AML-193 (cell line): Measurements from ENCODE around the gene CBLN1.

Experiments used
- DNase-seq, 2 experiments: peaks; one replicate each; lab custom pipeline; 2025; lab: John Stamatoyannopoulos, UW

Gene CBLN1

DNA sequence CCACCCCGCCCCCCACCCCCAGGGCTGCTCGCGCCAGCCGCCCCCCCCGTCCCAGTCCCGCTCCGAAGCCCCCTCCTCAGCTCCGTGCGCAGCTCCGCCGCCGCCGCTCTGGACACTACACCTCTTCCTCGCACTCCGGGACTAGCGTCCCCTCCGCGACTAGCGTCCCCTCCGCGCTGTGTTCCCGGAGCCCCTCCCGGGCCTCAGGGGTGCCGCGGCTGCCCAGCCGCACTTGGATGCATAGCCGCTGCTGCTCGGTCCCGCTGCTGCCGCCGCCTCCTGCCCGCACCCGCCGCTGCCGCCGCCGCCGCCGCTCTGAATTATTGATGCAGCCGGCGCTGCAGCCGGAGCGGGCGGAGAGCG is at the start of gene CBLN1:
CBLN1 (minus strand) TSS at position 359 of the 363 bp plus-strand sequence. CDS start 373 bp downstream, outside the sequence.
- DNase-seq, result no peak

DNA sequence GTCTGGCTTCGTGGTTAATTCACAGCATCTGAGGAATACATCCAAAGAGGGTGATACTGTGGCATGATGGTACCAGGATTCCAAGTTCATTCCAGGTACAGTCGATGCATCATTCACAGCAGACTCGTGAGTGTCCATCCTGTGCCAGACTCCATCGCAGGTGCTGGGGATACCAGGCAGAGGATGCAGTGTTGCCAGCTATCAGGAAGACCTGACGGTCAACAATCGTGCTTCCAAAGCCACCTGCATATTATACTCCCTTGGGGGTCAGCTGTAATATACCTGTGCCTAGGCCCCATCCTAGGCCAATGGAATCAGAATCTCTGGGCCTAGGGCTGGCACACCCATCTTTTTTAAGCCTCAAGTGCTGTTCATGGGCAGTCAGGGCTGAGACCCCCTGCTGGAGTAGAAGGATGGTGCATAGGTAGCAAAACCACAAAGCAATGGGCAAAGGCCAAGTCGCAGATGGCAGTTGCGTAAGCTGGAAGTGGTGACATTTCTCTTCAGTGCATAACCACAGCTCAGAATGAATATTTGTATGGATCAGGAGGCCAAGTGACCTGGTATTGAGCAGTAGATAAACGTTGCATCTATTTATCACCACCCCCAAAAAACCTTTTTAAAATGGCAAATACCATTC is 49.0 kb upstream of the CBLN1 start:
- no peak for DNase-seq

DNA sequence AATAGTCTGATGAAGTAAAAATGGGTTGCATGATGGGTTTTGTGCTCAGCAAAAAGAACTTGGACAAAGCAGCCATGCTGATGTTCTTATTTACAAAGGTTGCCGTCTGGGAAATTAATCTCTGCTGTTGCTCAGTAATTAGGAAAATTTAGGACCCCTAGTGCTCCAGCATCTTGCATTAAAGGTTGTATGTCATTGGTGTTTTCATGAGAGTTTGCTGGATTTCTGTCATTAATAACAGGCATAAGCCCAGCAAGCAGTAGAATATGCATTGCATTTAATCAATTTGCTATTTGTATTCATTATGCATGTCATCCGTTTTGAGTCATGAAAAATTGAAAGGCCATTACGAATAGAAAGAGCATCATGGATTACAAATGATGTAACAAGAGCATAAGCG is 46.7 kb upstream of the CBLN1 start:
- DNase-seq, result no peak

DNA sequence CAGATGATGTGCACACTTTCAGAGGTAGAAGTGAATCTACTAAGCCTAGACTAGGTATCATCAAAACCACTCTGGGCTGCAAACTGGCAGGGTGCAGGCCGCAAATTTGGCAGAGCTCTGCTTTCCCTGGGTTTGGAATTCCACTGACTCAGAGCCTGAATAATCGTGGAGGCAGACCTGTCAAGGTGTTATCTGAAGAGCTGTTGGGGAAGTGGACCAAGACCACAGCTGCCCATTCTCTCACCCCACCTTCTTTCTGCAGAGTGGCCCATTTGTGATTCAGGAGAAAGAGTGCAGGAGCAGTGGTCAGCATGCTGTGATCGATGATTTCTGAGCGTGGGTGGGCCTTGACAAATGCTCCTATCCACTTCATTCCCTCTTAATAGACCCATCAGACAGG is 45.8 kb upstream of the CBLN1 start:
- DNase-seq, result no peak

DNA sequence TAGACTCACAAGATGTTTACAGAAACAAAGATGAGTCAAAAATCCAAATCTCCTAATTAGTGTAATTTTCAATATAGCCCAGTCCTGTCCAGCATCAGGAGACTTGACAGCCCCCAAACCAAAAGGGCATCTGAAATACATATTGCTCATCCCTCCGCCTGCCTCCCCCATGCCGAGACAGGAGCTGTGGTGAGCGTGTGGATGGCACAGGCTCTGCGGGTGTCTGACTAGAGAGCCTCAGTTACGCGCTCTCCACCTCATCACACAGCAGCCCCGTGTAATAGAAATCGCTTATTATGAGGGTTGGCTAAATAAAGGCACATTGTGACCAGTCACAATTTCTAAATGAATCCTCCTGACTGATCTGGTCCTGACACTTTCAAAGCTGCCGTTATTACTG is 43.1 kb upstream of the CBLN1 start:
- DNase-seq, result no peak

DNA sequence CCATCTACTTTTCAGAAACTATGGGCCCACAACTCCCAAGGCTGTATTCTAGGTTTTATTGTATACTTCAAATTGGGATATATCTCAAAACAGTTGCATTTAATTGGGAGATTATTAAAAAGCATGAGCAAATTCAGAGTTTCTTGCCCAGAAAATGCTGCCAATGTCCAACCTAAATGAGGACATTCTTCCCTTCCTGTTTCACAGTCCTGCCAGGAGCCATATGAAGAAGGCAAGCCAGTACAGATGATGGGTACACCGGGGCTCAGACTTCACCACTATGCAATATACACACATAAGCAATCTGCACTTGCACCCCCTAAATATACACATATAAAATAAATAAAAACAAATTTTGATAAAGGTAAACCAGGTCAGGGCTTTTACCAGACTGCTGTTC is 34.0 kb upstream of the CBLN1 start:
- DNase-seq, result no peak

DNA sequence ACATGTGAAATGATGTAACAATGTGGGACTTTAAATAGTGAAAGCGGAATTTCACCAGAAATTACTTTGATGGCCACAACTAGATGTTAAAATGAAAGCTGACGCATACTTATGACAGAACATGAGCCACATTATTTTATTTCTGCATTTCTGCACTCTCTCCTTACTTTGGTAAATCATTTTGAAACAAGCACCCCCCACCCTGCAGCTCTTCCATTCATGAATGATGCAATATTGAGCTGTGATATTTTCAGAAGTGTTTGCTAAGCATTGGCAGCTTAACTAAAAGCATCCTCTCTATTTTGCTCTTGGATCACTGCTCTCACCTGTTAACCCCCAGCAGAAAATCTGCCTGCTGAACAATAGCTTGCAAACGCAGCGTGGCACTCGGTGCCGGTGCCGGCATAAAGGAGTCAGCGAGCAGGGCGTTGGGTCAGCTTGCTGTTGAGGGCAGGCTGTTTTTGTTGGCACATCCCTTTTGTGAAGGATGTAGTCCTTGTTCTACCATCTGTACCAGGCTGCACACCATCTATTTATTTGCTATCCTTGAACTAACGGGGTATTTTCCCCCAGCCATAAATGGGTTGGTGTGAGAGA is 30.8 kb upstream of the CBLN1 start:
- no peak for DNase-seq

DNA sequence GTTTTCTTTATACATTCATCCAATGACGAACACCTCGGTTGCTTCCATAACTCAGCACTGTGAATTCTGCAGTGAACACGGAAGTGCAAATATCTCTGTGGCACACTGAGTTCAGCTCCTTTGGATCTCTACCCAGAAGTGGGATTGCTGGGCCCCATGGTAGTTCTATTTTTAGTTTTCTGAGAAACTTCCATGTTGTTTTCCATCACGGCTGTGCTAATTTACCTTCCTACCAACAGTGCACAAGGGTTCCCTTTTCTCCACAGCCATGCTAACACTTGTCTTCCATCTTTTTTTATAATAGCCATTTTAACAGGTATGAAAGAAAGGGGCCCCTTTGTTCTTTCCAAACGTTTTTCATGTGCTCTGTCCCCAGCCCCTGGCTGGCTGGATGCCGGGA is 30.2 kb upstream of the CBLN1 start:
- no peak for DNase-seq

DNA sequence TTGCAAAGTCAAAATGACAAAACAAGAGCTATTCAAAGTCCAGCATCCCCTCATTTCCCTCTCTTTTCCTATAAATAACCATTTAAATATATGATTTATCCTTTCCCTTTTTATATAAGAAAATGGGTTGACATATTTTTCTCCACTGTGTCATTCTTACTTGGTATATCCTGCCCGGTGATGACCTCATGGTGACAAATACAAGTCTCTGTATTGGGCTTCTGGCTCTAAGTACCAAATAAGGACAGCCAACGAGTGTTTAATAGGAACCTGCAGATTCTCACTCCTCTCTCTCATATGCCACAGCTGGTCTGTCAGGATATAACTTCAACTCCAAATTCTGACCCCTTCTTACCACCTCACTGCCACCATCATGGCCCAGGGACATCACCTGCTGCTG is 25.5 kb upstream of the CBLN1 start:
- no peak for DNase-seq

DNA sequence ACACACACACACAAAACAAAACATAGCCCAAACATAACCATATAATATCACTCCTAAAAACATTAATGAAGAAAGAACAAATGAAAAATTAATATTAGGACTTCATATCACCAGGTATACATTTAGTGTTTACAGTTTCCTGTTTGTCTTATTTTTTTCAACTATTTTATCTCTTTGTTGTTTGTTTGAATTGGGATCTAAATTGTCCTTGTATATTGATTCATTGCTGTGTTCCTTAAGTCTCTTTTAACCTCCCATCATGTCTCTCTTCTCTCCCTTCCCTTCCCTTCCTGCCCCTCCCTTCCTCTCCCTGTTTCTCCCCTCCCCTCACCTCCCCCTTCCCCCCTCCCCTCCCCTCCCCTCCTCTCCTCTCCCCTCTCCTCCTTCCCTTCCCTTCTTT is 23.8 kb upstream of the CBLN1 start:
- DNase-seq, result no peak

DNA sequence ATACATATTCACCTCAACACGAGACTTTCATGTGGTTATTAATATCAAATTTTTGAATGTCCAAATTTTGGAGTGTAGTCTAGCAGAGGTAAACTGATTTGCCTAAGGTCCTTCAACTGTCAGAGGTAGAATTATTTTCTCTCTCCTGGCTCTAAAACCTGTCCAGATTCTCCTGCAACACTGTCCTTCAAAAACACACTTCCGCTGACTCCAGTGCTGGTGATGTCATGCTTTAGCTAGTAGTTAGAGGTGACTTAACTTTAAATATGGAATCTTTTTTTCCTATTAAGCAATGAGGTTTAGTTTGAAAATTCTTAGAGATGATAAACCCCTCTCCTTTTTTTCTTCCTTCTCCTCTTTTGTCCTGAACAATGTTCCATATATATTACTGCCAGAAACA is 10.8 kb upstream of the CBLN1 start:
- no peak for DNase-seq

DNA sequence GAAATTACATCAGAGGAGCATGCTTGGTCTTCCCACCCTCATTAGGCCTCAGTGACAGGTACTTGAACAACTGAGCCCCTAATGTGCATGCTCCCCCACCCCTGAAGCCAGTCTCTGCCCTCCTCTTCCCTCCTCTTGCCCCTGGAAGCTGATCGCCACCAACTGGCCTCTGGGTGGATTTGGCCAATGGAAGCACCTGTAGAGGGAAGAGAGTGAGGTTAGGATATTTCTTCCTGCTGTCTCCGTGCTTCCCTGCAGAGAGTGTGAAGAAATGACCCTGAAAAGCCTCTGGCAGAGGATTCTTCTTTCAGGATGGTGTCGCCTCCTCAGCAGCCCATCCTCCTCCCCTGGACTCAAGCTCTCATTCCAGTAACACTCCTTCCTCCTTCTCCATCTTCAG is 5.9 kb upstream of the CBLN1 start:
- no peak for DNase-seq

DNA sequence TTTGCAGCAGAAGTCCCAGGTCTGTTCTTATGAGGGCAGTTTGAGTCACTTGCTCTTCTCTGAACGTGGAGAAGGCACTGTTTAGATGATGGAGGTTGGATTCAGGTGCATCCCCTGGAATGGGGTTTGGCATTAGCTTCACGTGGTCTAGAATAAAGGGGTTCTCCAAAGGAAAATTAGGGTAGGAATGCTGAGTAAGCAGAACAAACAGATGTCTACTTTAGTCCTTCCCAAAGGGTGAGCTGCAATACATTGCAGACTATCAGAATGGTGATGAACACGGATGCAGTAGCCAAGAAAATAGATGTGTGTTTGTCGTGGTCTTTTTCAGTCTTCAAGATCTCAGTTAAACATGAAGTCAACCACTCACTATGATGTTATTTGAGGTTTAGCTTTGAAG is 3.3 kb upstream of the CBLN1 start:
- no peak for DNase-seq

DNA sequence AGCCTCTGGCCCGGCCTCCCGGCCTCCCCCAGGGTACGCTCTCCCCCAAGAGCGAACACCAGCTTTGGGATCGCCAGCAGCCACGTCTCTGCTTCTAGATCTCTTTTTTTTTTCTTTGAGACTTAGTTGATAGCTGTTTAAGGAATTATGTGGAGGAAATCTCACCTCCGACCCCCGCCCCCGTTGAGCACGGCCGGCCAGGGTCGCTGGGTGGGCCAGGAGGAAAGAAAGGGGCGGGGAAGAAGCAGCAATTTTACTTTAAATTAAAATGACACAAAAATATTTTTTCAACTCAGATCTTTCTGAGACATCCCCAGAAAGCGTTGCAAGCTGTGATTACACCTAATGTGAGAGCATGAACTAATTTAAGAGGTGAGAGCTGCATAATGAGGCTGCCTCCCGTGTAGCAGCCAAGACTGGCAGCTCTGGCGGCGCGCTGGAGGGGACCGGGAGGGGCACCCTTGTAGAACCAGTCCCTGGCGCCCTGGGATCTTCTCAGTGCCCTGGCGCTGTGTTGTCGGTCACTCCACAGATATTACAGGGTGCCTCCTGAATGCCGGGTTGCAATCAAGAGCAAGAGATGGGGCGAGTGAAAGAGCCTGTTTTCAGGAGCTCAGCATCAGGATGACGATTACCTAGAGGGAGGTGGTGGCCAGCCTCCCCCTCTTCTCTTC is 1.9 kb upstream of the CBLN1 start:
- no peak for DNase-seq

DNA sequence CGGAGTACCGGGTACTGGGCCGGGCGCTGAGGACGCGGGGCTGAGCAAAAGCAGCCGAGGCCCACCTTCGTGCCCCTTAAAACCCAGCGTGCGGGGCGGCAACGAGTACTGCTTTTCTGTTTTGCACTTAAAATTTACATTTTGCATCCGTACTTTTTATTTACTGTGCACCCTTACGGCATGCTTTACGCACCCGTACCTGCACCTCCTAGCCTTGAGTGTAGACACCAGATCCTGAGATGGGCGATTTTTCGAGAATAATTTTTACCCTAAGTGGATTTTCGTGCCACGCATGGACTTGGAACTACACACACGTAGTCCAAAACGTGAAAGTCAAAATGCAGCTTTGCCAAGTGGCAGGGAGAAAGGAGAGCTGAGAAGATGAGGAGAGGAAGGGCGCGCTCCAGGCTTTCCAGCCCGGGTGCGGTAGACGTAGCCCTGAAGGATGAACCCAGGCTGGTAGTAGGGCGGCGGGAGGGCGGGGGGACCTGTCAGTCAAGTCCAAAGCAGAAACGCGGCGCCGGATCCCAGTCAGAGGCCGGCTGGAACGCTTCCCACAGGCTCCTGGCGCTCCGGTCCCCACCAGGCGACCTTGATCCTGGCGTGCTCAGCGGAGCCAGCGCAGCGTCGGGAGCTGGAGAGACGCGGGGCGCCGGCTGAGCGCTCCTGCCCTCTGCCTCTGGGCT is 1.2 kb upstream of the CBLN1 start:
- no peak for DNase-seq

DNA sequence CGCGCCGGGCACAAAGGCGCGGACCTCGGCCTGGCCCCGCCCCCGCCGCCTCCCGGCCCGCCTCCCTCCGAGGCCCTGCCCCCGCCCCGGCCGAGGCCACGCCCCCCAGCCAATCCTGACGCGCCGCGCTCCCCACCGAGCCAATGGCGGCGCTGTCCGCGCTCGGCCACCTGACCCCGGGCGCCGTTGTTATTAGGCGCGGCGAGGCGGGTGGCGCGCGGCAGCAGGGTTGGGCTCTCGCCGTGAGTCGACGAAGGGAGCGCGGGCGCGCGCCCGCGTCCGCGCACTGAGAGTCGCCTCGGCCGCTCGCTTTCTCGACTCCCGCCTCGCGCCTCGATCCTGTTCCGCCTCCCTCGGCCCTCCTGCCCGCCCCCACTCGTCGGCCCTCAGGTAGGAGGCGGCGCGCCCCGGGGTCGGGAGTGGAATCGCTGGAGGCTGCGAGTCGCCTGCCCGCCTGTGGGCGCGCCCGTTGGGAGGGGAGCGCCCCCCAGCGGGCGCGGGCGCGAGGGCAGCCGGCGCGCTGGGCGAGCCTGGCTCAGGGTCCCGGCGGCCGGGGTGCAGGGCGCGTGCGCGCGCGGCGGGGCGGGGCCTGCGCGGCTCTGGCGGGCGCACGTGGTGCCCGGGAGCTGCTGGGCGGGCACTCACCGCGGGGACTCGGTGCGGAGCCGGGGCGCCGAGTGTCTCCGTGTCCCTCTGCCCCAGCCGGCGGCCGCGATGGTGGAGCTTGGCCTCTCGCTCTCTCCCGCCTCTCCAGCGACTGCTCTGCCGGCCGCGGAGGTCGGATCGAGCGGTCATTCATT is 405 bp upstream of the CBLN1 start:
- DNase-seq, result no peak

DNA sequence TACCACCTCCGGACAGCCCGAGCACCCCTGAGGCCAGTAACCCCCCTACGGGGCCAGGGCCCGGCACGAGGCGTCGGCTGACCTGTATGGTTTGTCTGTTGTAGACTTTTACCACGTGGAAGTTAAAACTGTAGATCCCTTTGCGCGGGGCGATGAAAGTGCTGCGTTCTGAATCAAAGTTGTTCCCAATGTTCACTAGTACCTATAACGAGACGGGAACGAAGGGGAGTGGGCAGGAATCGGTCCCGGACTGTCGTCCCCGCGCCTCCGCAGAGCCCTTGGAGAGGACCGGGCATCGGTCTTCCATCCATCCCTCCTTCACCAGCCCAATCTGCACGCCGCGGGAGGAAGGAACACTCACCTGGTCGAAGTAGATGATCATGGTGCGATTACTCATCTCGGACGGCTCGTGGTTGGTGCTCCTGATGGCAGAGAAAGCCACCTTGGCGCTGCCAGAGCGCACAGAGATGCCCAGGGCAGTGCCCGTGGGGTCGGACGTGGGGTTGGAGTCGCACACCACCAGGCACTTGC is 732 bp downstream of the CBLN1 start:
- no peak for DNase-seq

DNA sequence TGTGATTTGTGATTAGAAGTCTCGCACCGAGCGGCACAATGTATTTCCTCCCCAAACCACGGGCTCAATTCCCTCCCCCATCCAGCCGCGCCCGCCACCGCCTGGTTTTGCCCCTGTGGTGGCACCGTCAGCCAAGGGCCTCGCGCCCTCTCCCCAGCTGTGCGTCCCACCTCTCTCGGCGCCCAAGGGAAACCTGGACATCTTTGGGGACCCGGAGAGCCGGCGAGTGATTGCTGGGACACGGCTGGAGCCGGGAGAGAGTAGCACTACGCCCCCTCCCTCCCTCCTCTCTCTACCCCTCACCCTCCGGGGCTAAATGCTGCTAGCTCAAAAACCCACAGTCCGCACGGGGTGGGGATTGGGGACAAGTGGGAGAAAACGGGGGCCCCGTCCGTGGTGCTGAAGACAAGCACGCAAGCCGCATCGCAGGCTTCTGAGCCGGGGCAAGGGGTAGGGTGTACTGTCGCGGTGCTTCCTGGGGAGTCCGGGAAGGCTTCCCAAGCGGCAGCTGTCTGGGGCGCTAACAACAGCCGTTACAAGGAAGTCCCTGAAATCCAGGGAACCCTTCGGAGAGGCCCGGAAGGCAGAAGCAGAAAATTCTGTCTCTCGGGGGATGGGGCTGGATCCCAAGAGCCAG is 1.4 kb downstream of the CBLN1 start:
- no peak for DNase-seq

DNA sequence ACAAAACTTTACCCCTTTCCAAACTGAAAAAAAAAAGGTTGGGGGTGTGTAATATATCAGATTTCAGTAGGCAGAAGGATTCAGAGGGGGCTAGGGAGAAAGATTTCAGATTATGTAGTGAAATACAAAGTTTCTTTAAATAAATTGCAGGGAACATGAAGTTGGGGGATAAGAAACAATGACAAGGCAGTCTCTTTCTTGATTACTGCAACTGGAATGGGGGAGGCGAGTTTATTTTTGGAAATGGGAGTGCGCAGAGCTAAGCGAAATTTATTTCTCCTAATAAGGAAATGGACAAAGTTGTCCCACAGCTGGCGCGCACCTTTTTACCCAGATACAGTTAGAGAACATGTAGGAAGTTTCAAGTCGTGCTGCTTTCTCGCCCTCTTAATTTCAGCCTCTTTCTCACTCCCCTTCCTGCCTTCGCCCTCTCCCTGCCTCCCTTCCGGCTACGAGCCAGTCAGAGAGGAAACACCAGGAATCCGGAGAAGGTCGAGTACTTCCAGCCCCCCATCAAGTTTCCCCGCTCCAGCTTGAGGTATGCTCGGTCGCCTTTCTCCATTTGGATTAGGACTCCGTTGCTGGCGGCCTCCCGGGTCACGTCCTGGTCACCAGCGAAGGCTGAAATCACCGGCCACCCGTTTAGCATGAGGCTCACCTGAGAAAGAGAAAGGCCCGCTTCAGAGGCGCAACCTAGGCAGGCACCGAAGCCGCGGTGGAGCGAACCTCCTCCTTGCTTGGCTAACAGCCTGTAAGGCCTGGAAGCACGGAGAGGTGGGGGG is 2.5 kb downstream of the CBLN1 start:
- no peak for DNase-seq

DNA sequence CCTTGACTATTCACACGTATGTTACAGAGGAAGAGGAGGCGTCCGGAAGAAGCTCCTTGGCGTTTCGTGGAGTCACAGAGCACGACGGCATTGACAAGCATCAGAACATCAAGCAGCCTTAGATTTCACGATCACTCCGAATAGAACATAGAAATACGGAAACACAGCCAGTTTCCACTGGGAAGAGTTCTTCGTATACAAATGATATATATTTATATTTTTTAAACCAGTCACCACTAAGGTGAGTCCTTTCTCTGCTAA is 3.1 kb downstream of the CBLN1 start:
- no peak for DNase-seq
